A549 (cell line): ENCODE data around the gene TTBK2.

Experiments
- CEBPB ChIP-seq, 2 experiments: fragments of >200 bp in 1 of 2; sonication (Bioruptor Twin) in 1 of 2; formaldehyde crosslinking in 1 of 2; IDR thresholded peaks; 2 replicates each; pipeline ENCODE4 v1.6.1; 2012 to 2016
- CHD4 ChIP-seq: fragments of 200-600 bp; sonication (generic); IDR thresholded peaks from 2 replicates; pipeline ENCODE4 v1.6.1; 2016; ENCODE audit warnings: antibody characterized with exemption, mild to moderate bottlenecking, borderline replicate concordance
- HEYL ChIP-seq: fragments of 250-450 bp; sonication (Bioruptor Pico); IDR thresholded peaks from 2 replicates; pipeline ENCODE4 v1.8.0; 2021; ENCODE audit warnings: mild to moderate bottlenecking, moderate library complexity
- KDM1A ChIP-seq: fragments of 200-600 bp; sonication (generic); IDR thresholded peaks from 2 replicates; pipeline ENCODE4 v1.6.1; 2016; ENCODE audit warnings: low read depth, mild to moderate bottlenecking
- POLR2A ChIP-seq: IDR thresholded peaks from 2 replicates; pipeline ENCODE4 v1.6.1; 2012; ENCODE audit warnings: mild to moderate bottlenecking, low read length
- RFX5 ChIP-seq: fragments of 450-650 bp; IDR thresholded peaks from 2 replicates; pipeline ENCODE4 v1.7.1; 2014; ENCODE audit warnings: antibody characterized with exemption, mild to moderate bottlenecking, moderate library complexity
- TF ChIP-seq, protein P1 (sequence below): fragments of >200 bp; sonication (Bioruptor Twin); formaldehyde crosslinking; IDR thresholded peaks from 3 replicates; pipeline ENCODE4 v1.5.1; 2016

- no peak for TF ChIP-seq HEYL (CRISPR knock-in tag)
- no peak for TF ChIP-seq RFX5
- no peak for TF ChIP-seq KDM1A
- TF ChIP-seq POLR2A = no peak
- no peak for TF ChIP-seq CHD4
- TF ChIP-seq, protein P1, sequence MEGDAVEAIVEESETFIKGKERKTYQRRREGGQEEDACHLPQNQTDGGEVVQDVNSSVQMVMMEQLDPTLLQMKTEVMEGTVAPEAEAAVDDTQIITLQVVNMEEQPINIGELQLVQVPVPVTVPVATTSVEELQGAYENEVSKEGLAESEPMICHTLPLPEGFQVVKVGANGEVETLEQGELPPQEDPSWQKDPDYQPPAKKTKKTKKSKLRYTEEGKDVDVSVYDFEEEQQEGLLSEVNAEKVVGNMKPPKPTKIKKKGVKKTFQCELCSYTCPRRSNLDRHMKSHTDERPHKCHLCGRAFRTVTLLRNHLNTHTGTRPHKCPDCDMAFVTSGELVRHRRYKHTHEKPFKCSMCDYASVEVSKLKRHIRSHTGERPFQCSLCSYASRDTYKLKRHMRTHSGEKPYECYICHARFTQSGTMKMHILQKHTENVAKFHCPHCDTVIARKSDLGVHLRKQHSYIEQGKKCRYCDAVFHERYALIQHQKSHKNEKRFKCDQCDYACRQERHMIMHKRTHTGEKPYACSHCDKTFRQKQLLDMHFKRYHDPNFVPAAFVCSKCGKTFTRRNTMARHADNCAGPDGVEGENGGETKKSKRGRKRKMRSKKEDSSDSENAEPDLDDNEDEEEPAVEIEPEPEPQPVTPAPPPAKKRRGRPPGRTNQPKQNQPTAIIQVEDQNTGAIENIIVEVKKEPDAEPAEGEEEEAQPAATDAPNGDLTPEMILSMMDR = no peak
- TF ChIP-seq CEBPB (IDR thresholded peaks at IDR 0.05) = no peak
Observed at GRCh38 chr15:42744195-42744594, 176.4 kb downstream of the TTBK2 start.
